ENCODE measurements around the gene TTC17.

TTC17 gene

DNA sequence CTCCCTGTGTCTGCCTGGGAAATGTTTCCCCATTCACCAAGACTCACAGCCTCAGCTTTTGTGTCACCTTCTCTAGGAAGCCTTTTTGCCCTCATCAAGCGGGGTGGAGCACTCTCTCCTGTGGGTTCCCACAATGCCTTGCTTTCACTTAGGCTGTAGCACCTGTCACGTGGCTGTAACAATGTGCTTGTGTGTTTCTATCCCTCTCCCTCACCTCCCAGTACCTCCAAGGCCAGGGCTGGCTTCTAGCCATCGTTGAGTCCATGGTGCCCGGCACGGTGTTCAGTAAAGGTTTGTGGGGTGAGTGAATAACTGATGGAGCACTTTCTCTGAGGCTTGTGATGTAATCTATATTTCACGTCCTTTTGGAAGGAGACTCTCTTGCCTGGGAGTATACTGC lies 153.2 kb downstream of the TTC17 start:
- no peak for TF ChIP-seq ZFX (IDR thresholded peaks at IDR 0.05; ENCODE audit: borderline replicate concordance)
- TF ChIP-seq, protein P1, sequence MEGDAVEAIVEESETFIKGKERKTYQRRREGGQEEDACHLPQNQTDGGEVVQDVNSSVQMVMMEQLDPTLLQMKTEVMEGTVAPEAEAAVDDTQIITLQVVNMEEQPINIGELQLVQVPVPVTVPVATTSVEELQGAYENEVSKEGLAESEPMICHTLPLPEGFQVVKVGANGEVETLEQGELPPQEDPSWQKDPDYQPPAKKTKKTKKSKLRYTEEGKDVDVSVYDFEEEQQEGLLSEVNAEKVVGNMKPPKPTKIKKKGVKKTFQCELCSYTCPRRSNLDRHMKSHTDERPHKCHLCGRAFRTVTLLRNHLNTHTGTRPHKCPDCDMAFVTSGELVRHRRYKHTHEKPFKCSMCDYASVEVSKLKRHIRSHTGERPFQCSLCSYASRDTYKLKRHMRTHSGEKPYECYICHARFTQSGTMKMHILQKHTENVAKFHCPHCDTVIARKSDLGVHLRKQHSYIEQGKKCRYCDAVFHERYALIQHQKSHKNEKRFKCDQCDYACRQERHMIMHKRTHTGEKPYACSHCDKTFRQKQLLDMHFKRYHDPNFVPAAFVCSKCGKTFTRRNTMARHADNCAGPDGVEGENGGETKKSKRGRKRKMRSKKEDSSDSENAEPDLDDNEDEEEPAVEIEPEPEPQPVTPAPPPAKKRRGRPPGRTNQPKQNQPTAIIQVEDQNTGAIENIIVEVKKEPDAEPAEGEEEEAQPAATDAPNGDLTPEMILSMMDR (IDR thresholded peaks at IDR 0.05): no peak
- H3K27ac ChIP-seq: no peak overlapping the region

DNA sequence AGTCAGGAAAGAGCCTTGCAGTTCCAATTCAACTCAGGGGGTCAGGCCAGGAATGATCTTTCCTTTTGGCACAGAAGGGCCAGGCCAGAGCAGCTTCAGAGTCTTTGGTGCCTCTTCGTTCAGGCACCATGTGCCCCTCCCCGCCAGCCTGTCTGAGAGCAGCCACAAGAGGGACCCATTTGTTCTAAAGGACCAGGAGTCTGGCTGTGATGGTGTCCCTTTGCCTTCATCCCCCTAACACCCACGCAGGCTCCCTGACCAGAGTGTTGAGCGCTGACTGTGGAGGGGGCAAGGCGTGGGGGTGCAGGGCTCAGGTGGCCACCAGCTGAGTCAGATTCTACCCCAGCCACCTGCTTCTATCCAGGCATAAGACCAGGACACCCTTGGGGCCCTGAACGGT lies 156.4 kb downstream of the TTC17 start:
- no peak for TF ChIP-seq ZFX (IDR thresholded peaks at IDR 0.05; ENCODE audit: borderline replicate concordance)
- TF ChIP-seq, protein P1 (IDR thresholded peaks at IDR 0.05): peak; percentile 32; the same call in 1 of the 2 replicates
- H3K27ac ChIP-seq: no peak overlapping the region

DNA sequence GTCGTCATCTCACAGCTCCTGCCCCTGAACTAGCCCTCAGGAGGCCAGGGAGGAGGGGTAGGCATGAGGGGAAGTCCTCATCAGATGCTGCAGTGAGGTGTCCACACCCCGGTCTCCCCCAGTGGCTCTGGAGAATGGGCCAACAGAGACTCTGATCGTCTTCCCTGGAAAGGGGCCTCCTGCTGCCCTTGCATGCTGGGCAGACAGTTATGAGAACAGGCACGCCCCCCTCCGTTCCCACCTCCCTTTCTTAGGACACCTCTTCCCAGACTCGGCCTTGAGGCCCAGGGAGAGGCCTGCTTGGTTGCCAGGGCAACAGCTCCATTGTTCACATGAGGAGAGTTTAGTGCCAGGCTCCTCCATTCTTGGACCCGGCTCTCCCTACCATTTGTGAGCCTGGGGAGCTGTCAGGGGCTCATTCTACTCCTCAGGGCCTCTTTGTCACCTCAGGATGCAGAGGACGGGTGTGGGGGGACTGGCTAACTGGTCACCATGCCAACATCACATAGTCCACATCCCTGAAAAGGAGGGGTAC lies 157.7 kb downstream of the TTC17 start:
- TF ChIP-seq, protein P1 (IDR thresholded peaks at IDR 0.05): no peak
- no peak overlapping the region for H3K27ac ChIP-seq

DNA sequence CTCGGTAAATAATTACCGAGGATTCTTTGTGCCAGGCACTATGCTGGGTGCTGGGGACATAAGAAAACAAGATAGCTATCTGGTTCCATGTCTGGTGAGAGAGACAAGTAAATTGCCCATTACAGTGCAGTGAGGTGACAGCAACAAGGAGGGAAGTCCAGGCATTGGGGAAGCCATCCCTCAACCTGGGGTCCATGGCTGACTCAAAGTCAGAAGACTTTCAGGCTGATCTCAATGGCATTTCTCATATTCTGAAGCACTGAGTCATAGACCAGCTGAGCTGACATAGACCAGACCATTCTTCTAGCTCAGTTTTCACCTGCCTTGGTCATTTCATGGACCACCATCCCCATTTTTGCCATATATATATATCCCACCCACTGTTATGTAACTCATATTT lies 158.8 kb downstream of the TTC17 start:
- H3K27ac ChIP-seq: no peak overlapping the region
- TF ChIP-seq ZFX (IDR thresholded peaks at IDR 0.05; ENCODE audit: borderline replicate concordance): no peak
- TF ChIP-seq, protein P1 (IDR thresholded peaks at IDR 0.05): no peak

DNA sequence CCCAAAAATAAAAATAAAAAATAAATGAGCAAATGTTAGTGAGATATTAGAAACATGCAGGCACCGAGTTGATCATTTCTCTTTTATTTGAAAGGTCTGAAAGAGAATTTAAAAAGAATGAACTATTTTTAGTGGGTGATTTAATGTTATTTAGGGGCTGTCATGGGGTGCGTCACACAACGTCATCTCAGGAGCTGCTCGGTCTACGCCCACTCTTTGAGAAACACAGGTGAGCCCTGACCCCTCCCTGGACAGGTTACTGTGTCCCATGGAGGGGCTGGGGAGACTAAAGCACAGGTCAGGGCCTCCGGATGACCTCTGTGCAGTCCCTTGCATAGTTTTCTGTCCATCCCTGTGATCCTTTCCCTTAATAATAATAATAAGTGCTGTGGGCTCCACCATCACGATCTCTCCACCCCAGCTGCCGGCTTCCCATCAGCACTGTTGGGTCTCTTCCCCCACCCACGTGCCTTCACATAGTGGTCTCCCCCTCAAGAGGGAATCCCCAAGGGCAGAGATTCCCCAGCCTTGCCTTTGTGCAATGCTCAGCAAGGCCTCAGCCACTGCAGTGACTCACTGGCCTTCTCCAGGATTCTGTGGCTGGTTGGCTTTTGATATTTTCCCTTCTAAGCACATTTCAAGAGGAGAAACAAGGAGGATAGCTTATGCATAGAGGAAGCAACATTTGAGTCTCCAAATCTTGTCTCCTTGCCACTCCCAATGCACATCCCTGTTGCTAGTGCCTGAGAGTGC lies 159.9 kb downstream of the TTC17 start:
- TF ChIP-seq, protein P1 (IDR thresholded peaks at IDR 0.05): no peak
- no peak for TF ChIP-seq ZFX (IDR thresholded peaks at IDR 0.05; ENCODE audit: borderline replicate concordance)
- H3K27ac ChIP-seq: no peak overlapping the region

DNA sequence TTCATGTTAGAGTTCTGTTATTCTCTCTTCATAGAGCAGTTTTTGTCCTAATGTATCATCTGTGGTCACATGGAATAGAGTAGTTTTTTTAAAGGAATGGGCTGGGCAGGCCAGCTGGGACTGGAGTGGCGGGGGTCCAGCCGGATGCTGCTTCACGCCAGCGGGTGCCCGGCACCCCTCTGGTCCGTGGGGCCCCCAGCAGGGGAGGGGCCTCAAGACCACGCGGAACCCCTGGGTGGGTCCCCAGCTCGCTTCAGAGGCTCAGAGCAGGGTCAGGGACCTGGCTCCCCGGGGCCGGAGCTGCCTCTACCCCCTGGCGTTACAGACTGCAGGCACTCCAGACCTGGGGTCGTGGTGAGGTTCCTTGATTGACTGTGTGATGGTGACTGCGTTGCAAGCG lies 162.8 kb downstream of the TTC17 start:
- TF ChIP-seq ZFX (IDR thresholded peaks at IDR 0.05; ENCODE audit: borderline replicate concordance): no peak
- TF ChIP-seq, protein P1 (IDR thresholded peaks at IDR 0.05): no peak
- H3K27ac ChIP-seq: no peak overlapping the region

DNA sequence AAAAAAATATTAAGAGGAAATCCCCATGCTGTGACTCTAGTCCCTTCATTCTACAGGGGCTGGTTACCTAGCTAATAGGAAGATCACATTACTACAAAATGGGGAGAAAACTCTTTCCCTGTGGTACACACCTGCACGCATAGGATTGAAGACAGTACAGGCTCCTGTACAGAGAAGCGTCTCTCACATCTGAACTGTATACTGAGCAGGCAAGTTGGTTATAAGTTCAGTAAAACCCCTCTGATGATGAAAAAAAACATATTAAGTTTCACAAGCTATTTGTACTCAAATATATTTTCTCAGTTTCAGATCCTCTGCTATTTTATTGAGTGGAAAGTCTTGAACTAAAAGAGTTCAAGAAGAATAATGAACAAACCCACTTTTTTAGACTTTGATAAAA lies 164.9 kb downstream of the TTC17 start:
- TF ChIP-seq ZFX (IDR thresholded peaks at IDR 0.05; ENCODE audit: borderline replicate concordance): no peak
- TF ChIP-seq, protein P1 (IDR thresholded peaks at IDR 0.05): no peak
- no peak overlapping the region for H3K27ac ChIP-seq

Measured in 22Rv1 (cell line).